Kidney (tissue), 14 donors: ENCODE results near the gene APMAP. TPM values are rescaled to one million over a fixed set of nuclear protein-coding genes. Genes with fewer than 3 reads are reported as not detected.

Experiments used
- DNase-seq, 5 donors: peaks; one replicate each; pipeline ENCODE4 v3.0.0-alpha.2; 2013 to 2020
- FAIRE-seq: peaks from 2 replicates; lab custom pipeline; 2012; peaks lifted over from hg19 to GRCh38; lab: Jason Lieb, UNC
- H3K27ac ChIP-seq, 2 donors: one replicate each; pipeline ENCODE4 v1.7.0; 2013; ENCODE audit warnings: low read depth in 2 of 2, low read length in 2 of 2, inconsistent platforms in 1 of 2
- H3K27me3 ChIP-seq: one replicate; pipeline ENCODE4 v1.7.1; 2013; ENCODE audit warnings: low read length, inconsistent platforms; ENCODE audit not compliant: control insufficient read depth, insufficient read depth
- H3K36me3 ChIP-seq, 3 donors: one replicate each; pipeline versions ENCODE4 v1.7.0 to v1.7.1; 2013; ENCODE audit warnings: low read length in 3 of 3, control low read depth in 1 of 3, inconsistent platforms in 1 of 3; ENCODE audit not compliant: insufficient read depth in 3 of 3, control insufficient read depth in 2 of 3
- H3K4me1 ChIP-seq, 3 donors: one replicate each; pipeline versions ENCODE4 v1.7.0 to v1.7.1; 2013; ENCODE audit warnings: low read length in 3 of 3, inconsistent platforms in 1 of 3, low read depth in 1 of 3; ENCODE audit not compliant: control insufficient read depth in 2 of 3, insufficient read depth in 2 of 3
- H3K4me3 ChIP-seq, 3 donors: one replicate each; pipeline versions ENCODE4 v1.7.0 to v1.8.1; 2013; ENCODE audit warnings: low read length in 3 of 3, control low read depth in 1 of 3, inconsistent platforms in 1 of 3
- H3K9ac ChIP-seq, 3 donors: one replicate each; pipeline versions ENCODE4 v1.7.0 to v1.7.1; 2013; ENCODE audit warnings: low read length in 3 of 3, control low read depth in 1 of 3, inconsistent platforms in 1 of 3
- H3K9me3 ChIP-seq, 3 donors: one replicate each; pipeline versions ENCODE4 v1.7.0 to v1.7.1; 2013; ENCODE audit warnings: low read length in 3 of 3, control low read depth in 1 of 3, inconsistent platforms in 1 of 3; ENCODE audit not compliant: control insufficient read depth in 2 of 3, insufficient read depth in 1 of 3
- intact Hi-C: fragments of 100-400 bp; cut with DNase I; formaldehyde crosslinking; loops from one replicate; pipeline ENCODE4 v1.11.1; 2022
- polyA plus RNA-seq: library from polyadenylated mRNA; stranded (reverse); fragments of 350-450 nt; fragmentation: Illumina TruSeq; extraction: RNeasy Lipid Tissue Mini Kit (QIAGEN cat#74804); gene quantifications from one replicate; pipeline ENCODE4 v1.2.3, GENCODE V29; 2014; ENCODE audit warnings: low read depth, low replicate concordance; ENCODE audit not compliant: insufficient read depth
- total RNA-seq: library from RNA; stranded (reverse); fragmentation: NEBNext Ultra II Directional; extraction: Animal tissue kit (Norgen Biotek cat#: 25700); gene quantifications from one replicate; pipeline ENCODE4 v1.2.1, GENCODE V29; 2021
- TF ChIP-seq, protein P1 (sequence below): IDR thresholded peaks from 3 replicates; pipeline ENCODE4 v1.5.1; 2012; ENCODE audit warnings: mild to moderate bottlenecking, moderate library complexity, borderline replicate concordance; ENCODE audit not compliant: insufficient read depth; ENCODE audit errors: extremely low read depth
- donor health status: control.
- donor health status: control.
- donor health status: control.
- donor health status: control.
- donor health status: control.
- donor health status: DM: yes; HTN: yes; CAD: no.
- donor health status: Normal renal cell carcinoma (clear cell type).

APMAP gene
- total and polyA plus RNA-seq, 2 donors from 2014 or later = 79.7 to 90.9 TPM

DNA sequence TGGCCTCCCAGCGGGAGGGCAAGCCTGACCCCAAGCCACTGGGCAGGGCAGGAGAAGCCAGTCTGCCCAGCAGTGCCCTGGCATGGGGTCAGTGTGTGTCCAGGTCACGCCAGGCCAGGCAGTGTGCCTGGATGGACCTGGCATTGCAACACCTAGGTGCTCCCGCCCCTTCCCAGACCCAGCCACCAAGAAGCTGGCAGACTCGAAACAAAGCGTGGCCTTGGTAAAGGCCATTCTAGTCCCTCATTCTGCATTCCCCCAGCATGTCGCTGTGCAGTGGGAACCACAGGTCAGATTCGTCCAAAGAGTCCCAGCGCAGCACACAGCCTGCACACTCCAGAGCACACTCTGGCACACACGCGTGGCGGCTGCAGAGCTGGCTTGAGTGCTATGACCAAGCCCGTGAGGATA lies 19.3 kb upstream of the APMAP start:
- no peaks in the 10 kb centered on the region for H3K4me1 ChIP-seq
- no peaks in the 10 kb centered on the region for H3K27me3 ChIP-seq
- no peak overlapping the region for H3K9ac ChIP-seq
- H3K9me3 ChIP-seq = no peaks in the 10 kb centered on the region
- DNase-seq (peak in 1 of 5 donors; percentile 20), FAIRE-seq (no peak)
- TF ChIP-seq, protein P1, sequence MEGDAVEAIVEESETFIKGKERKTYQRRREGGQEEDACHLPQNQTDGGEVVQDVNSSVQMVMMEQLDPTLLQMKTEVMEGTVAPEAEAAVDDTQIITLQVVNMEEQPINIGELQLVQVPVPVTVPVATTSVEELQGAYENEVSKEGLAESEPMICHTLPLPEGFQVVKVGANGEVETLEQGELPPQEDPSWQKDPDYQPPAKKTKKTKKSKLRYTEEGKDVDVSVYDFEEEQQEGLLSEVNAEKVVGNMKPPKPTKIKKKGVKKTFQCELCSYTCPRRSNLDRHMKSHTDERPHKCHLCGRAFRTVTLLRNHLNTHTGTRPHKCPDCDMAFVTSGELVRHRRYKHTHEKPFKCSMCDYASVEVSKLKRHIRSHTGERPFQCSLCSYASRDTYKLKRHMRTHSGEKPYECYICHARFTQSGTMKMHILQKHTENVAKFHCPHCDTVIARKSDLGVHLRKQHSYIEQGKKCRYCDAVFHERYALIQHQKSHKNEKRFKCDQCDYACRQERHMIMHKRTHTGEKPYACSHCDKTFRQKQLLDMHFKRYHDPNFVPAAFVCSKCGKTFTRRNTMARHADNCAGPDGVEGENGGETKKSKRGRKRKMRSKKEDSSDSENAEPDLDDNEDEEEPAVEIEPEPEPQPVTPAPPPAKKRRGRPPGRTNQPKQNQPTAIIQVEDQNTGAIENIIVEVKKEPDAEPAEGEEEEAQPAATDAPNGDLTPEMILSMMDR = no peak
- no peak overlapping the region for H3K4me3 ChIP-seq
- H3K36me3 ChIP-seq = peaks cover 0 to 88% (median 65%) of the 10 kb centered on the region in 3 donors
- intact Hi-C loops = no loop called here
- no peak overlapping the region for H3K27ac ChIP-seq

DNA sequence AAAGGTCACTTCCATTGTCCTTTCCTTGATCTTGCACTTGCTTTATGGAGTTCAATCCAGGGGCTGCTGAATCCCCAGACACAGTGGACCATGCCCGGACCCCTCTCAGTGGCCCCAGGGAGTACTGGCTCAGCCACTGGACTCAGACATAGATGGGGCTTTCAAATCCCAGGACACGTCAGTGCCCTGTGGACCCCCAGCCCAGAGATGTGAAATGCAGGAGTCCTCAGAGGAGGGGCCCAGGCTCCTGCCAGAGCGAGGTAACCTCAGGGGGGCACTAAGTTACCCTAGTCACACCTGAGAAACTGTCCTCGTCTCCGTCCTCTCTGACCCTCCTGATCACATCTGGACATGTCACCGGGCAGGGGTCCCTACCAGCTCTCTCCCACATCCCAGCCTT lies 18.7 kb upstream of the APMAP start:
- Histone ChIP-seq H3K36me3 (peaks cover 0 to 91% (median 65%) of the 10 kb centered on the region in 3 donors), H3K27ac (no peak overlapping the region), H3K9me3 (no peaks in the 10 kb centered on the region), H3K4me3 (no peak overlapping the region), H3K27me3 (no peaks in the 10 kb centered on the region), H3K9ac (no peak overlapping the region), H3K4me1 (no peaks in the 10 kb centered on the region)
- DNase-seq (peak in 1 of 5 donors; percentile 15), FAIRE-seq (no peak)
- intact Hi-C loops = no loop called here
- TF ChIP-seq, protein P1 = no peak

DNA sequence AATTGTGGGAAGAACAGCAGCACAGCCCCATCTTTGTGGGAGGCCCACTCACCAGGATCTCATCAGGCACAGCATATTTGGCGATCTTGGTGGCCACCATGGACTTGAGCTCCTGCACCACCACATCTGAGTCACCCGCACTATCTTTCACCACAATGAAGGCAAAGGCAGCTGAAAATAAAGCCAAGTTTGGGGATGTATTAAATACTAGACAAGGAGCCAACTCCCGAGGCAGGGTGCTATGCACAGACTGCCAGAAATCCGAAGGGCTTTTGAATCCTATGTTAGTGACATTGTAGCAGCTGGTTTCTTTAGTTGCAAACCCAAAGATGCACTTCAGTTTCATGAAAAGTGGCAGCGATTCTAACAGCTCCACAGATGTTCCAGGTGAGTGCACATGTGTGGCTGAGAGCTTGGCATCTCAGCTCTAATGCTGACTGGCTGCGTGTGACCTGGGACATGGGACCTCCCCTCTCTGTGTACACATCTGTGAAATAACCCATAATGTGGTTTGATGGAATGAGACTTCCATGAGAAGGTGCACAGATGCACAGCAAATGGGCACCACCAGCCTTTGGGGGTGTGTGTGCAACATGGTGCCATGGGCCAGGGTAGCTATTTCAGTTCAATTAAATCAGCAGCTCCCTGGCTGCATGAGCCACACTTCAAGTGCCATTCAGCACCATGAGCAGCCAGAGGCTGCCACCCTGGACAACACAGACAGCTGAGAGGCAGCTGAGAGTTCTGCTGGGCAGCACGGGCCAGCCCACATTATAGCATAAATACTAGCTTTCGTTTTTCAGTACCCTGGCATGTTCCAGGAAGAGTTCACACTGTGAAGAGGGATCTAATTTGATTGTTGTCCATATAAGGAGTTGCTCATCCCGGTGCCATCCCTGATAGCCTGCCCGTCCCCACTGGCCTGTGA lies 16.9 kb upstream of the APMAP start:
- H3K27me3 ChIP-seq = no peaks in the 10 kb centered on the region
- H3K9me3 ChIP-seq = no peaks in the 10 kb centered on the region
- H3K4me3 ChIP-seq = no peak overlapping the region
- DNase-seq = peak in 2 of 5 donors; percentile 12 to 19
- peaks cover 0 to 6% (median 5%) of the 10 kb centered on the region in 3 donors for H3K4me1 ChIP-seq
- no peak overlapping the region for H3K27ac ChIP-seq
- intact Hi-C loops = no loop called here
- H3K36me3 ChIP-seq = peaks cover 0 to 87% (median 60%) of the 10 kb centered on the region in 3 donors
- no peak for FAIRE-seq
- TF ChIP-seq, protein P1 = no peak
- H3K9ac ChIP-seq = no peak overlapping the region
